HG02642 (cell line): ENCODE data around the gene EHD4.

Experiments
- ATAC-seq: cut with Tn5 transposase; IDR thresholded peaks from one replicate; pipeline ENCODE4 v1.9.1; 2021; ENCODE audit warnings: mild to moderate bottlenecking; ENCODE audit not compliant: unreplicated experiment, poor library complexity

The EHD4 gene

DNA sequence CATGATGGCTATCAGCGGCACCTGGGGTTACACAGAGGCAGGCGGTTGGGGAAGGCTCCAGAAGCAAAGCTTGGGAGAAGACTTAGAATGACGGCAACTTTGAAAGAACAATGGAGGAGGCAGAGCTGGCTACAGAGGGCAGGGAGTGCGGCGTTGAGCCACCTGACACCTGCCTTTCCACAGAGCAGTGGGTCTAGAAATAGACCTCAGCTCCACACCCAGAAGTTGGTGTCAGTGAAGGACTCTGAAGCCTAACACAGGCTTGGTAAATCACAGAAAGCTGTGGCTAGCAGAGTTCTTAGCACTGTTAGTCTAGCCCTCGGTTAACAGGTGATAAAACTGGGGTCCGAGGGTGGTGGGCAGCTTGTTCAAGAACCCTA lies 23.1 kb upstream of the EHD4 start:
- no peak for ATAC-seq

DNA sequence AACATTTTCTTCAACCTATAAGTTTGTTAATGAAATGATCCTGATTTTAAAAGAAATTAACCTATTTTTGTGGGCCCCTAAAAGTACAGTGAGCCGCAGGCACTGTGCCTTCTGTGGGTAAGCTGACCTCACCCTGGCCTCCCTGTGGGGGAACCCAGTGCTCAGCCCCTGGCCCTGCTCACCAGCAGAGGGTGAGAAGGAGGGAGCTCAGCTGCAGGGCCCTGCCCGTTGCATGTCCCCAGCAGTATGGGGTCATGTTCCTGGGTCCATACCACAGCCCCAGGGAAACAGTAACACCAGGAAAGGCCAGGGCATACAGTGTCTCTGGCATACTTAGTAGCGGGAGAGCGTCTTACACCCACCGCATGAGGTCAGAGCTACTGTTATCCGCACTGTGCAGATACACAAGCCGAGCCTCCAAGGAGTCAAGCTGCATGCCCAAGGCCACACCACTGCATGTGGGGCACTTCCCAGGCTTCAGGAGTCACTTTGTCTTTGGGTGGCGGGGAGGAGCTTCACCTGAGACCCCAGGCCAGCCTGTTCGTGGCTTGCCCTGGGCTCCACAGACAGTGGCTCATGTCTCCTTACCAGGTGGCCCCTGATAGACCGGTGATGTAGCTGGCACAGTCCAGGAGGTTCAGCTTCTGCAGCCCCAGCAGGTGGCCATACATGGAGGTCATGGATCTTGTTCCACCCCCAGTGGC lies 22.6 kb upstream of the EHD4 start:
- ATAC-seq: no peak

DNA sequence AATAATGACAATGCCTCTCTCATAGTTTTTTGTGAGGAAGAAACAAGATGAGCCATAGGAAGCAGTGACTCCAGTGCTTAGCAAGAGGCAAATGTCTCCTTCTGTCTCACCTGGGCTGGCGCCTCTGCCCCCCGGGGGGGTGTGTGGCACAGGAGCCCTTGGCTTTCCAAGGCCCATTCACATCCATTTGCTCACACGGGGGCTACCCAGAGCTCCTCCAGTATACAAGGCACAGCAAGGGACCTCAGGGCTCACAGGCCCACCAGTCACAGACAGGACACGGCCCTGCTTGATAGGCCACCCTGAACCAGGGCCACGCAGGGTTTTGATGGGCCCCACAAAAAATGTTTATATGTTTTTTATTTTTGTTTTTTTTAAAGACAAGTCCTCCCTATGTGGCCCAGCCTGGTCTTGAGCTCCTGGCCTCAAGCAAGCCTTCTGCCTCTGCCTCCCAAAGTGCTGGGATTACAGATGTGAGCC lies 21.9 kb upstream of the EHD4 start:
- no peak for ATAC-seq

DNA sequence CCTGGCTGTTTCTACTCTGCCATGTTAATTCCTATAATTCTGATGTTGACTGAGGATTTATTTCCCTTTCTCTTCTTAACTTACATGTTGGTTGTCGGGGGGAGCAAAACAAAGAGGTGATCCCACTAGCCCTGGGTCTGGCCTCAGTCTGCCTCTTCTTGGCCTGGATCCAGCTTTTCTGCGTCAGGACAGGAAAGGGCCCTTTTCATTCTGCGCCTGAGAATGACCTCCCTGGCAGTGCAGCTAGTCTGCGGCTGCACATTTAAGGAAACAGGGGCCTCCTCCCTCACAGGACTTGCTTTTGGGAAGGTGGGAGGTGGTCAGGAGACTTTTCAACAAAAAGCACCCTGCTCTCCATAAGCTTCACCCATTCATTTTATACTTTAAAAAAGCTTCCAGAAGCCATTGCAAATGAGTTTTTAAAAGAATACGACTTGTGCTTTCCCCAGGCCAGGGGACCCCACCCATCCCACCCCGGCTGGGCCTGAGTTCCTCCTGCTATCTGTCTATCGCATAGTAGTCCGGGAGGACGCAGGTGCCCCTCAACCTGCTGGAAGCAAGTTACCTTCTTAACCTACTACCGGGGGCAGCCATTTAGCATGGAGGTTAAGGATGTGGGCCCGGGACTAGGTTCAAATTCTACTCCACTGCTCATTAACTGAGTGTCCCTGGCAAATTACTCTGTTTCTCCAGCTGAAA lies 21.3 kb upstream of the EHD4 start:
- ATAC-seq: no peak

DNA sequence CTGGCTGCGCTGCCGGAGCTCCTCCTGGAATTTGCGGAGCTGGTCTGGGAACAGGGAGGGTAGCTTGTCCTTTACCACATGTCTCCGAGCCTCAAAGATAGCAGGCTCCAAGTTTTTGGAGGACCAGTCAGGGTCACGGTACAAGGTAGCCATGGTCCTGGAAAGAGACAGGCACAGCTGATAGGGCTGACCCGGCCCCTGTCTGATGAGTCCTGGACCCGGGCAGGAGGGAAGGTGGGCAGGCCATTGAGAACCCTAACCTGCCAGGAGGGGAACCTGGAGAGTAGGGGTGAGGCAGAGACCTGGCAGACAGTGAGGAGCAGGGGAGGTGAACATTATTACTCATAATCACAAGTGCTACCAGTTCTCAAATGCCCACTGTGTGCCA lies 20.4 kb upstream of the EHD4 start:
- no peak for ATAC-seq

DNA sequence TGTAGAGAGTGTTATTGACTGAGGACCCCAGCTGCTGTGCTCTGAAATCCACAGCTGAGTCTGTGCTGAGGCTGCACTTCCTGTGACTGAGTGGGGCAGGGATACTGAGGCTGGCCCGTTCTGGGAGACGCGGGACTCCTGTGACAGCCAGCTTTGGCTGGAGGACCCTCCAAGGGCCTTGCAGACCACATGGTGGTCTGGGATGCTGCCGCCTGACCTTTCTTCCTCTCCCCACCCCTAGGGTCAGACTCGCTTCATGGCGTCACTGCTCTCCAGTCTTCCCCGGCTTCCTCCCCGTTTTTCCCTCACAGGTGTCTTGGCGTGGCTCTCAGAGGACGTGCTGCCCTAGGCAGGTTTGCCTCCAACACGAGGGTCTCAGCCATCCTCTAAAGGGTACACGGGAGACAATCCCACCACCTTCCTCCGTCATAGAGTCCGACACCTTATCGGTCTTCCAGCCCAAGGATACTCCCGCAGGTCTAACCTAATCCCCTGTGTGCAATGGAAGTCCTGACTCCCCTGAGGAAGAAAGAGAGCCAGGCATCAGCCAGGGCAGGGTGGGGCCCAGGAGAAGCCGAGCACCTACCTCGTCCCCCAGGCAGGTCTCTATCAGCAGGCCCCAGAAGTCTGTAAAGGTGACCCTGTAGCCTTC lies 19.9 kb upstream of the EHD4 start:
- no peak for ATAC-seq

DNA sequence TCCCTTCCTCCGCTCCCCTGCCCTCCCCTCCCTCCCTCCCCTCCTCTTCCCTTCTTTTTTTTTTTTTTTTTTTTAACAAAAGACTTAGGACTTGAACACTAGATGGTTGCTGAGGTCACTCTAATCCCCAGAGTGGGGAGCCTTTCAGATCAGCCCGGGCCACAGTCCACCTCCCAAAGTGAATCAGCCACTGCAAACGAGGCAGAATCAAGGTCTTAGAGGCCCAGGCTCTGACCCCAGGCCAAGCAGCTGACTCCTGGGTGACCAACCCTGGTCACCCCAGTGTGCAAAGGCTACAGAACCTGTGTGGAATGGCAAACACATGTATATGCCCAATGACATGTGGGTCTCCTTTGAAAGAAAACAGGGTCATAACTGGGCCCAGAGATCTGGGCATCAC lies 18.3 kb upstream of the EHD4 start:
- ATAC-seq: no peak

DNA sequence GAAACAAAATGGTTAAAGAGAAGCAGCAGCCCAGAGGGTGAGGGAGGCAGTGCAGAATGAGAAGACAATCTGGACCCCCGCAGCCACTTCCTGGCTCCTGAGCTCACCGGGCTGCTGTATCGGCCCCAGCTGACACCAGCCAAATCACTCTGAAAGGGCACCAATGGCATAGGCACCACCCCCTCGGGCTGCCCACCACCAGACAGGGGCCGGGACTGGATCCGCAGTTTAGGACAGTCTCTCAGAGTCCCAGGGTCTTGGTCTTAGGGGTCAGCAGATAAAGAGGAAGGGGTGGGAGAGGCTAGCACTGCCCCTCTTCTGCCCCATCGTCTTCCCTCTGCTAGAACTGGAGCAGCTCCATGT lies 17.9 kb upstream of the EHD4 start:
- no peak for ATAC-seq

DNA sequence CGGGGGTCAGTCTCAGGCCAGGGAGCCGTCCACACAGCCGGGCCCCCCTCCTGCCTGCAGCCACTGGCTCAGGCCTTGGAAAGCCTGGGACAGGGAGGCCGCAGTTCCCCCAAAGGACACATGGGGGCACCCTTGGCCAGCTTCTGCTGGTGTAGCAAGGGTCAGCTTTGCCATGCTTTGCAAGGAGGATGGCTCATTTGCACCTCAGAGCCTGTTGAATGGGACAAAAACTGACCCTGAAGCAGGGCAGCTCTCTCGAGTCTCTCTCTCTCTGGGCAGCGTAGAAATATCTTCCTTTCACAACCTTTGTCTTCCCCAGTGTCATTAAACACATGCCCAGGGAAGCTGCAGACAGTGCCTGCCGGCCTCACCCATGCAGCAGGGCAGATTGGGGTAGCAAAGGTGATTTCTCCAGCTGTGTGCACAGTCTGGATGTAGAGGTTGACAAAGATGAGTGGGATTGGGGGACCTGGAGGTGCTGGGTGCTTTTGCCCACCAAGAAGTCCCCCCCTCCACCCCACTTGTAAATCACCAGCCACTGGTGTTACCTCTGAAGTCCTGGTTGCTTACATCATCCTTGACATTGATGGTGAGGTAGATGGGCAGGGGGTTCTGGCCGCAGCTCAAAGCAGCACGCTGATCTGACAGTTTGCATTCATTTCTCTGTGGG lies 17.4 kb upstream of the EHD4 start:
- ATAC-seq: no peak

DNA sequence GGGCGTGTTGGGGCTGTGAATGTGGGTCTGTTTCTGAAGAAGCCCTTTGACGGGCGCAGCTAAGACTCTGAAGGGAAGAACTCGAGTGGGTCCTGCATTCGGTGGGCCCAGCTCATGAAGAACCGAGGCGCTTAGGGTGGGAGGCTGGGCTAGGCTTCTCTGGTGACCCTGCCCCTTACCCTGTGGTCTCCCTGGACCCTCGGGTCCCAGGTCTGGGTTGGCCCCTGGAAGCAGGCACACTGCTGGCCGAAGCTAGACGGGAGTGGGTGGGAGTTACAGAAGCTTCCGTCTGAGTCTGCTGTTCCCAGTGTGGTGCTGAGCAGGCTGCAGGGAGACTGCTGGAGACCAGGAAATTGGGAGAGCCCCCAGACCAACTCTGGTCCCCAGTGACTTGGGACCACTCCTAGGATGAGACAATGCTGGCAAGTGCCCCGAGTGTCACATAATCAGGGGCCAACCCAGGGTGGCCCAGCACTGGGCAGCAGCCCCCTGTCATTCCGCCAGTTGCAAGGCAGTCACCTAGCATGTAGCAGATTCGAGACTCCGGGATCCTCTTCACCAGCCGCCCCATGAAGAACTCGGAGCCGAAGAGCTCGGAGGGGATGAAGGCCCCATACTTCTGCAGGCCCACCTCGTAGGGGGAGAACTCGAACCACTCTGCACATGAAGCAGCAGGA lies 16.7 kb upstream of the EHD4 start:
- no peak for ATAC-seq

DNA sequence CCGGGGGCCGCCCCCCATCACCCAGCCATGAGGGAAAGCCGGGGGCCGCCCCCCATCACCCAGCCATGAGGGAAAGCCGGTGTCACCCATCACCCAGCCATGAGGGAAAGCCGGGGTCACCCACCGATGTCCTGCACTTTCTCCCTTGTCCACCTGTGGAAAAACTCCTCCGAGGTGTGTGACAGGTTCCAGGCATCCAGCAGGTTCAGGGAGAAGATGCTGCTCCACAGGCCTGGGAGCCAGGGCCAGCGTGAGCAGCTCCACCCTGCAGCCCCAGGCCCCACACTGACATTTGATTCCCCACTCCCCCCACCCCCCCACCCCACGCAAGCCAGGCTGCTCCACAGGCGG lies 15.5 kb upstream of the EHD4 start:
- no peak for ATAC-seq

DNA sequence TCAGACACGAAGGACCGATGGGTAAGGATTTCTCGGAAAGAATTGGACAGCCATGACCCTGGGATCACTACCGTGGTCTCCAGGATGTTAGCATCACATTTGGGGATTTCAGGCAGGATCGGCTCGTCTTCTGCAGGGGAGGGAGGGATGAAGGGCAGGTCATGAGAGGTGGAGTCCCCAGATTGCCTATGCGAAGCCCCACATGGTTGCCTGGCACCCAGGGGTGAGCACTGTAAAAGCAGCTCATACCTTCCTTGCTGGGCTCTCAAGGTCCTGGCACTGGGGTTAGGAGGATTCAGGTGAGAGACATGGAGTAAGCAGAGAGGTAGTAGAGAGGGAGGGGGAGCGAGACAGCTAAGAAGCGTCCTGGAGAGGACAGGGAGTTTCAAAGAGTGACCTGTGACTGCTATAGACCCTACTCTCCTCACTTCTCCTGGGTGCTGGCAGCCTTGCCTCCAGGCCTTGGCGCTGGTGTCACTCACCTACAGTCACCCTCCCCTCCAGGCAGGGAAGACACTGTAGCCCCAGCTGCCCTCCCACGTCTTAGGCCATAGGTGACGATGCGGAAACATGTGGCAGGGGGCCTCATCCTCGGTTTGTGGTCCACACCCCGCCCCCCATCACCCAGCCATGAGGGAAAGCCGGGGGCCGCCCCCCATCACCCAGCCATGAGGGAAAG lies 15.0 kb upstream of the EHD4 start:
- ATAC-seq: no peak

DNA sequence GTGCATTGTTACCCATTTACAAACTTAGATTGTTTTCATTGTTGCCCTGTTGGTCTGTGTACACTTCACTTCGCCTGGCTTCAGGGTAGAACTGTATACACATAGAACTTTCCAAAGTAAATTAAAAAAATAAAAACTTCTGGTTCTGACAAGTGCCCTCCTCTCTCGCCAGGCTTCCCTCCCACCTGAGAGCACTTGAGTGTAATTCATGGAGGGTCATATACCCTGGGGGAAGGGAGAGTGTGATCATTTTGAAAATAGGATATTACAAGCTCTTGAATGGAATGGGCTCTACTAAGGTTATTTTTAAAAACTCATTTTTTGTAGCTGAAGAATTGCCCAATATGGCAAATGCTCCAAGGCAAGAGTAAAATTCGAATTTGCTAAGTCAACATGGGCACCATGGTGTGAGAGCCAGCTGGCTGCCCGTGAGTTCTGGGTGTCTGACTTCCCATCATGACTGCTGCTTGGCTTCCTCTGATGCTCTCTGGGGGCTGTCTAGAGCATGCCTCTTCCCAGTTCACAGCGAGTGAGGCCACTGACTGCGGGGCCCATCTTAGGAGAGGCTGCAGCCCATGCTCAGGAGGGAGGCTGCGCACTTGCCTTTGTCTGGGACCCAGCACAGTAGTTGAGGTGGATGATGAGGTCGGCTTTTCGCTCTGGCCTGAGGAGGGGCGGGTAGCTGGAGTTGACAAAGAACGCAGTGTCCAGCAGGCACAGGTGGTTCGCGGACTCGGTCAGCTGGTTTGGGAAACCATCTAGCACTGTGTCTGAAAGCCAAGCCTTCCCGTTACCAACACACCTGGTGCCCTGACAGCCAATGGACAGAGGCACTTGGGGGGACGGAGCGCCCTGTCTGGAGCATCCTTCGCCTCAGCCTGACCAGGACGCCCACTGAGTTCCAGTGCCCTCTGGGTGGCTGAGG lies 13.1 kb upstream of the EHD4 start:
- ATAC-seq: no peak

DNA sequence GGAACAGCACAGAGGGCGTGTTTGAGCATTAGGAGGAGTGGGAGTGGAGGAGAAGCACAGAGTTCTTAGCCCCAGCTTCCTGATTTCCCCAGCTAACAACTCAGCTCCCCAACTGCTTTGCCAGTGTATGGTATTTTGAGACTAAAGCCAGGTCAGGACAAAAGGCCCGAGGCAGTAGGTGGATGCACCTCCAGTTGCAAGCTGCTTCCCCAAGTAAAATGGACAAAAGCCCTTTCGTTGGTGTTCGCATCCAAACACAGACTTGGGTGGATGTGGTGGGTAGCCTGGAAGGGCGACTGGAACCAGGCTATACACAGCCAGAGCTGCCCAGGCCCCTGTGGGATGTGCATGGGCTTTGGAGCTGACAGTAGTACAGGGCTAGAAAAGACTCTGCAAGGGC lies 12.3 kb upstream of the EHD4 start:
- no peak for ATAC-seq

DNA sequence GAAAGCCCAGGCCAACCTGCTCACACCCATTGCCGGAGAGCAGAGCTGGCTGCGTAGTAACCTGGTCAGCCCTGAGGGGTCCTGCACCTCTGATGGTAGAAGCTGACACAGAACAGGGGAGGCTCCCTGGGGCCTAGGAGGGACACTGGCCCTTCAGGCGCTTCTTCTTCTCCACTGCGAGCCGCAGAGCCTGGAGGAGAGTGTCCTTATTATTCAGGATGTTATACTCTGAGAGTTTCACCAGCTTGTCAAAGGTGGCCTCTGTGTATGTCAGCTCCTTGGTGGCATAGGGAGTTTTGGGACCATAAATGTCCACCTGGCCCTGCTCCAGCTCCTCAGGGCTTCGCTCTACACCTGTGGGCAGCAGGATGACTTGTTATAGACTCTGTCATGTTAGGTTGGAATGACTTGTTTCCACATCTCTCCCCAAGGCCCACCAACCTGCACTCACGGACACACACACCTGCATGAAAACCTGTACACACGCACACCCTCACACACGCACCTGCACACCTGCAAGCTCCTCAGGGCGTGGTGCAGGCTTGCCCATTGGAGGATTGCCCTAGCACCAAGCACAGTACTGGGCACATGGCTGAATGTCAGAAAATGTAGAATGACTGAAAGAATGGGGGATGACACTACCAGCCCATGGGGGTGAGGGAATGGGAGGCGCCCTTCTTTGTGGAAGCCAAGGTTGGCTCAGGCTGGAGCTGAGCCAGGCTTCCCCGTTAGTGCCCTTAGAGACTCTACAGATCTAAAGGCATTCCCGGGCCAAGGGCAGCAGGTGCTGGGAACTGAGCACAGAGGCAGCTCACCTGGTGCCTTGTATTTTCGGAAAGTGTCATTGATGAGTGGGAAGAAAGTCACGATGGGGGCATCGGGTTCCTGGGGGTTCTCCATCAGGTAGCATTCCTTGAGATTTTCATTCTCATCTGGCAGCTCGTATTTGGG lies 11.5 kb upstream of the EHD4 start:
- no peak for ATAC-seq

DNA sequence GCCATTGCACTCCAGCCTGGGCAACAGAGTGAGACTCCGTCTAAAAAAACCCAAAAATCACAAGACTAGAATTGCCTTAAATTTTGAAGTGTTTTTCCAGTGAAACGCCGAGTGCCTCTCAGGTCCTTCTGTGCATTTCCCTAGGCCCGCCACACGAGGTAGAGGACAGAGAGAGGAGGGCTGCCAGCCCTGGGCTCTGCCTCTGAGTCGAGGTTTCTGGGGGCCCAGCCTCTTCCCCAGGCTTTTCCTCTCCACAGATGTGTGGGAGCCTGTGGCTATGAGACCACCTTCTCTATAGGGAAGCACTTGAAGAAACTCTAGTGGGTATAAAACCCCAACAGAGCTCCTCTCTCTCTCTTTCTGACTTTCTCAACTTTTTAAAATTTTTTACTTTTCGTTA lies 10.9 kb upstream of the EHD4 start:
- ATAC-seq: no peak

DNA sequence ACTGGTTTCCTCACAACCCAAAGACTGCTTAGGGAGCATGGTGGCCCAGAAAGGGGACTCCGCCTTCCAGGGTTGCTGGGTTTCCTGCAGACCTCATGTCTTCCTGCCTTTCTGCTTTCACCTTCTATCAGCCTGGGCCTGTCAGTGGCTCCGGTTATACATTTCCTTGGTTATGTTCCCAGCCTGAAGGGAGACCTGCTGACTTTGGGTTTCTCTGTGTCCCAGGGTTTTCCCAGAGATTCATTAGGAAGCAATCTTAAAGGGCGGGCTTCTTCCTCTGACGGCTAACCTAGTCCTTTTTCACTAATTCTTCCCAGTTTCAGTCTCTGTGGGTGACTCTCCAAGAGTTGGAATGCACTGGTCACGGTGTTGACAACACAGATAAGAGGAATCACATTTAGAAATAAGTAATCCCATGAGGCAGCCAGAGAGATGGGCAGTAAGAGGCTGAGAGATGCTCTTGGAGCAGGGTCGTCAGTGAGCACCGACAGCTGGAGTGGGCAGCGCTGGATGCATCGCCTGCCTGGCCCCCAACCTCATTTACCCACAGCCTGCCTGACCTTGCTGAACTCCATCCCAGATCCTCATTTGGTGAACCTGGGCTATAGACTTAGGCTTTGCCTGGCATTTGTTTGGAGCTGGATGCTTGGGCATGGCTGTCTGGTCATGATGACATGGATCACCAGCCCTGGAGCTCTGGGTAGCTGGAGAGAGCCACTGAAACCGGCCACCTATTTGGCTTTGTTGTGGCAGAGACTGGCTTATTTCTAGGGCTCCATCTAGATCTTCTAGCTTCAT lies 10.0 kb upstream of the EHD4 start:
- ATAC-seq: no peak
